ENCODE measurements around the gene TRAPPC3L.
A peak's percentile ranks its signal among the peaks of the same experiment; 100 is the strongest.

Gene TRAPPC3L

DNA sequence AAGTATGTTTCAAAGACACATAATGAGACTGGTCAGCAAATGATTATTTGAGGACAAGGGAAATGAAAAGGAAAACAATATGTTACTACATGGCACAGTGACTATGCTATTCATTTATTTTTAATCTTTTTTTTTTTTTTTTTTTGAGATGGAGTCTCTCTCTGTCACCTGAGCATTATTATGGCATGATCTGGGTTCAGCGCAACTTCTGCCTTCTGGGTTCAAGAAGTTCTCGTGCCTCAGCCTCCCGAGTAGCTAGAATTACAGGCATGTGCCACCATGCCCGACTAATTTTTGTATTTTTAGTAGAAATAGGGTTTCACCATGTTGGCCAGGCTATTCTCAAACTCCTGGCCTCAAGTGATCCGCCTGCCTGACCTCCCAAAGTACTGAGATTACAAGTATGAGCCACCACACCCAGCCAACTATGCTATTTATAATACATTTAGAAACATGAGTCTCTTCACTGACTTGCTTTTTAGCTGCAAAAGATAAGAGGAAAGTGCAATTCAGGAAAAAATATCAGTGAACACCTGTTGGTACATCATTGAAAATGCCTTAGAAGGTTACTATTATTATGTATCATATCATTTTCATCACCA, 11.4 kb upstream of the TRAPPC3L start:
- no peak for DNase-seq

DNA sequence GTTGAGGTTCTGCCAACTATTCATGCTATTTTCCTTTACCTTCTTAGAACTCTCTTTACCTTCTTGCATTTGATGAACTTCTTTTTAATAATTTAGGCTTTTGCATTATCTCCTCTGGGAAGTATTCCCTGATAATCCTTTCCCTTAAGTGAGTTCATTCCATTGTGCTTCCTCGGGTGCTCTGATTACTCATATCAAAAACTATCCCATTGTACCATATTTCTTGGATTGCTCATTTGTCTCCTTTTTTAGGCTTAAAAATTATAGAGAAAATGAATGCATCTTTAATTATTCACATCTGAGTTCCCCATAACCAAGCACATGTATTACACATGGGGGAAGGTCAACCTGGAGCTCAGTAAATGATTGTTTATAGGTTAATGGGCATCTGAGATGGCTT, 10.6 kb upstream of the TRAPPC3L start:
- DNase-seq: no peak

DNA sequence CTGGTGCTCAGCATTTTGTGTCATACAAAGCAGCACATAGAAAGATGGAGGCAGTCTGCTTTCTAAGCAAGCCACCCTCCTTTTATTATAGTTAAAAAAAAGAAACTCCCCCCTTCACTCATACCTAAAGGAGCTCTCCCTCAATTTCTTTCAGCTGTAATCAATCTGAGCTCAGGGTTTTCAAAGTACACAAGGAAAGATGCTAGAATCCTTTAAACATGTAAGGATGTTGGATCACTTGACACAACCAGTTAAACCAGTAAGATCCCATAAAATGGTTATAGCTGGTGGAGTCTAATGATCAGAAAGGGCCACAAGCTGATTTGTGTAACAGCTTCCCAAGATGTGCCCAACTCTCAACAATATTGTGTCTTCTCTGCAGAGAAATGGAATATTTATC, 8.0 kb upstream of the TRAPPC3L start, which contains the start of gene CALHM4:
Gene CALHM4 (plus strand): TSS at position 301 of the 400 bp plus-strand sequence. CDS start 43 bp downstream, at position 344.
- DNase-seq: no peak

GRCh38 chr6:116550796-116551195, 5.3 kb upstream of the TRAPPC3L start:
- DNase-seq: no peak

GRCh38 chr6:116547358-116547757, 1.9 kb upstream of the TRAPPC3L start:
- no peak for DNase-seq

DNA sequence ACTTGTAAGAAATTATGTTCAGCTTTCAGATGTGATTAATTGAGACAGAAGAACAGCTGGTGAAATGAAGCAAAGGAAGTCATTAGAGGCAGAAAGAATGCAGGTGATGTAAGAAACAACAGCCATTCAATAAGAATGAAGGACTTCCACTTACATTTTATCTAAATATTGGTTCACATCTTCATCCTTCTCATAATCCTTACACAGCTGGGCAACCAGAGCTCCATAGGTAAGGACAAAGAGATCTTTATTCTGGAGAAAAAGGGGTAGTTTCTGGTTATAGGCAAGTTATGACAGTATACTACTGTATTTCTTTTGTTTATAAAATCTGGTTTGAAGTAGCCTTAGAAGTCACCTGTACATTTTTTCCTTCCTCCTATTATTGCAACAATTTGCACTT, 2.3 kb downstream of the TRAPPC3L start:
- DNase-seq: no peak

- no peak for DNase-seq
These were observed 3.1 kb downstream of the TRAPPC3L start for GRCh38 chr6:116542426-116542825.

DNA sequence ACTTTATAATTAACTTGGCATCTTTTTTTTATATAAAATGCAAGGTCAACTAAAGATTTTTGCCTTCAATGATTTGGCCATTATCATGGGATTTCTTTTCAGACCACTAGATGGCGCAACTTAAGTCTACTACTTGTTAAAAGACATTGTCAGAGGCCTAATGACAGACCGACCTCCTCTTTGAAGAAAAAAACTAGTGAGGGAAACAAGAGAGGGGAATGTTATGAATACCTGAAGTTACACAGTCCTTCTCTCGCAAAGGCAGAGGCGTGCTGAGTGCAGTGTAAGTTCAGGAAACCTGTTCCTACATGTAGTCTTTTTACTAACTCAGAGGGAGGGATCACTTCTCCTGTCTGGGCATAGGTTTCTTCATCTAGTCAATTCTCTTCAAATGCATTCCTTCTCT, 9.3 kb downstream of the TRAPPC3L start:
- DNase-seq: peak; percentile 39

- DNase-seq: no peak
These were observed 10.4 kb downstream of the TRAPPC3L start for GRCh38 chr6:116535109-116535508.

DNA sequence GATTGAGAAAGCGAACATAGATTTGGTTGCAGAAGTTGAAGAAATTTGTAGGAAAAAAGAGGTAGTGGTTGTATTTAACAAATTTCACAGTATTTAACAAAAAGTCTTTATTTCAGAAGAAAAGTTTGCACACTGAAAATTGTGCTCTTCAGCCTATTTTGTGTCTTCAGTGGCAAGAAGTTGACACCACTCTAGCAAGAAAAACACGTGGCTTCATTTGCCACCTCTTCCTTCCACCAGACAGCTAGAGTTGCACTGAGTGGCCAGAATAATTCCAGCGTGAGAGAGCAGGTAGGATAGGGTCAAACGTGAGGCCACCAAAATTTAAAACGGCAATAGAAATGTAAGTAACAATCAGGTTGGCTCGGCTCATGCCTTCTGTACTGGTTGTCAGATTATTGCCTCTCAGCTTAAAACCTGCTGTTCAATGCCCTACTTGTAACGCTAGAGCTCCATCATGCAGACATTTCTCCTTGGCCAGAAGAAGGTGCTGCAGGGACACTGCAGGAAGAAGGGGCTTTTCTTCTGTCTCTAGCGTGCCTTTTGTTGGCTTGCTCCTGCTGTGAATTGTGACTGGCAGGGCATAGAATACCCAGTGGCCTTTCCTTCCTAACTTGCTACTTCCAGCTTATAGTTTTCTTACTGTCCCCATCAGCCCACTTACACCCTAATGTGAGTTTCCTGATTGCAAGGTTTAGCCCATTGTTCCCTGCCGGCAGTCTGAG, 12.1 kb downstream of the TRAPPC3L start:
- no peak for DNase-seq

DNA sequence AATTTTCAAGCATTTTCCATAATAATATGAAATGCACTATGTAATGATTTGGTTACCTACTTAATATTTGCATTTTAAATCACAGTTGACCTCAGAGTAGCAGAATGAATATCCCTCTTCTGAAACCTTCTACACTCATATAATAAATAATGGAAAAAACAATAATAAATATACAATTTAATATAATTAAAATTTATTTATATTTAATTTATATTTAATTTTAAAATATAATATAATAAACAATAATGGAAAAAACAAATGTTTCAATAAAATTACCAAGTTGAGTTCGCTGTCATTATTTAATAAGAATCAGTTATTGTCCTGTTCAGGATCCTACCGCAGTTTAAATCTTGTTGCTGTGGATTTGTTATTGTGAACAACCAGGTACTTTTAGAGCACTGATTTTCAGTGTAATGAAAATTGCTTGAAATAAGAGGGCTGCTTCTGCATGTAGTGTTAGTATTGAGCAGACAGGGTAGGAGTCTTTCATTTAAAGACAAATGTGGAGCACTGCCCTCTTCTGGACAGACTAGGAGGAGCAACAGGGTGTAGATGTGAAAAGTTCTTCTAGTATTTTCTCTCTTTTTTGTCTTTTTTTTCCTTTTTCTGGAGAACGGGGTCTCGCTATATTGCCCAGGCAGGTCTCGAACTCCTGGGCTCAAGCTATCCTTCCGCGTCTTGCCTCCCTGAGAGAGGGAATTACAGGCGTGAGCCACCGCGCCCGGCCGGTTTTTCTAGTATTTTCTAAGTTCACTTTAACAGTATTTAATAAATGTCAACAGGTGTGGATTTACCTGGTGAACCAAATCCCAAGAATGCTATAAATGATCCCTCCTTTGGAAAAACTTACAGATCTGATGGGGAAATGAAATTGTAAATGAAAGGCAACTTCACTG, 13.6 kb downstream of the TRAPPC3L start:
- DNase-seq: peak; percentile 40

- no peak for DNase-seq
These were observed 15.0 kb downstream of the TRAPPC3L start for GRCh38 chr6:116530436-116530835.

DNA sequence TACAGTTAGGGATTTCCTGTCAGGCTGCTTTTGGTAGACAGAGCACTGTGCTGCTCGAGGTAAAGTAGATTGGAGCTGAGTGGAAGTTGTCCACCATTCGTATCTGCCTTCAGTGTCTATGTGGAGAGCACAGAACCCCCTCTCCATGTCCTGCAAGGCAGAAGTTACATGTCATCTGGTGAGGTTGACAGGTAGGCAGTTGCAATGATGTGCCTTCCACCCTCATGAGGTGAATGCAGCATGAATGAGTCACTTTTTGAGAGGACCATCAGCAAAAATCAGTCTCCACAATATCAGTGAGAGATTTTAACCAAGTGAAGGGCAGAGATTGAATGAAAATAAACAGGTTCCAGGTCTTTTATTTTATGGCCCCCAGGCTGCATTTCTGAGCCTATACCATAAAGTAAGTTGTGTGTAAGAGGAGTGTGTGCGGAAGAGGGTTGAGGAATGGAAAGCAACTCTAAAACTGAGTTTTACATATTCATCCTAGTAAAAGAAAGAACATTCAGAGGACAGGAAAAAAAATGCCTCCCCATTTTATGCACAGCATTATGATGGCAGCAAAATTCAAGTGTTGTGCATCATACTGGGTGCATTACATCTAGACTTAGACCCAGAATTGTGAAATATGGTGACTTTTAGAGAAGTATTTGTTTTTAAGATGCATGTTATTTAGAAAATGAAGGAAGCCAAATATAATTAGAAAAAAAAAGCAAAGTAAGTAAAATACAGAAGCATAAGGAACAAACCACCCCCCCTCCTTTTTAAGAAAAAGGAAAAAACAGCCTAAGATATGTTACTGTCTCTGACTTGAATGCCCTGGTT, 15.8 kb downstream of the TRAPPC3L start:
- no peak for DNase-seq

- no peak for DNase-seq
These were observed 16.7 kb downstream of the TRAPPC3L start for GRCh38 chr6:116528780-116529179.

DNA sequence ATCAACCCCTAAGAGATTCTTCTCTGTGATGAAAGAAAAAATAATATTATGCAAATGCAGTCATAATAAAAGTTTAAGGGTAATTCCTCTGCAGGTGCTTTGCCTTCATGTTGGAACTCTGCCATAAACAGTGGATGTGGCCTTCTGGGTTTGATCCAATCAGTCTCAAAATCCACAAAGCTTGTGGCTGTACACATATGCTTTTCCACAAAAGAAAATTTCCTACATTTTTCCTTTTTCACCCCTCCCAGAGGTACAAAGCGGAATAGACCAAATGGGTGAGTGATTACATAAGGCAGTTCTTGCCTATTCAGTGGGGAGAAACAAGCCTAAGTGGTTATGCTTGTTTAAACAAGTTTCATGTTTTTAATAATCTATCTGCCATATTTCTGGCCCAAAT, 17.4 kb downstream of the TRAPPC3L start:
- DNase-seq: no peak

GRCh38 chr6:116524236-116524635, 21.2 kb downstream of the TRAPPC3L start:
- no peak for DNase-seq

DNA sequence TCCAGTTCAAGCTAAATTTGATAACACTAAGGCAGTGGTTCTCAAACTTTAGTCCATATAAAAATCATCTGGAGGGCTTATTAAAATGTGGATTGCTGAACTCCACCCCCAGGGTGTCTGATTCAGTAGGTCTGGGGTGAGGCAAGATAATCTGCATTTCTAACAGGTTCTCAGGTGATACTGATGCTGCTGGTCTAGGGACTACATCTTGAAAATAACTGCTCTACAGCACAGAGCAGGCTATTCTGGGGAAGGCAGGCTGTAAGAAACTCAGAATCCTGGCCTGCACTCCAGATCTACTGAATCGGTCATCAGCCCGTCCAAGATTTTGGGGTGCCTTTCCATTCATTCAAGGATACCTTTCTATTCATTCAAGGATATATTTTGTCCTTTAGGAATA, 22.6 kb downstream of the TRAPPC3L start:
- DNase-seq: no peak

- DNase-seq: no peak
These were observed 26.7 kb downstream of the TRAPPC3L start for GRCh38 chr6:116518621-116519368.

DNA sequence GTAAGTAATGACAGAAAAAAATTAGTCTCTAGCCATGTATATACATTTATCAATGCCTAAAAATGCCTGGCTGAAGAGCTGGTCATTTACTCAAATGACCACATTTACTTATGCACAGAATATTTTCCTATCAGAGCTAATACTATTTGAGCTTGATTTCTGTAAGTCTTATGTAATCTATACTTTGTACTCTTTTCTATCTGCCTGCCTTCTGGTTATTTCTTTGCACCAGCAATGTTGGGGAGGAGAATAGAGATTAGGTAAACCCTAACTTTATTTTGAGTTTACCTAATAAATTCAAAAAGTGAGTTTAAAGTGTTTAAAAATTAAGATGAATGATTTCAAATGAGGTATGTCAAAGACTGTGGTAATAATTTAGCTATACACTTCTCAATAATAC, 30.3 kb downstream of the TRAPPC3L start:
- no peak for DNase-seq

GRCh38 chr6:116514111-116514510, 31.4 kb downstream of the TRAPPC3L start:
- no peak for DNase-seq

GRCh38 chr6:116513224-116513875, 32.1 kb downstream of the TRAPPC3L start:
- DNase-seq: no peak

Data from NCI-H2171 treated with DMSO at 0.1 percent for 48 hours (cell line).